Gastrocnemius medialis (tissue), 4 donors: Measurements from ENCODE around the gene CPNE2.

Source experiments
- CTCF ChIP-seq, 5 experiments: fragments of 450-650 bp in 3 of 5; fragments of 200-600 bp in 2 of 5; sonication (generic) in 2 of 5; IDR thresholded peaks in 4 of 5; conservative IDR thresholded peaks in 1 of 5; 1 replicate in 4 of 5; 2 replicates in 1 of 5; pipeline ENCODE4 v1.5.1; 2016 to 2019; ENCODE audit warnings: antibody characterized with exemption in 5 of 5, mild to moderate bottlenecking in 3 of 5, moderate library complexity in 3 of 5
- POLR2A ChIP-seq, 2 donors: fragments of 450-650 bp; IDR thresholded peaks; one replicate each; pipeline ENCODE4 v1.6.1; 2017; ENCODE audit warnings: antibody characterized with exemption in 2 of 2, mild to moderate bottlenecking in 2 of 2, moderate library complexity in 2 of 2

- no peak for TF ChIP-seq CTCF (IDR thresholded peaks at IDR 0.05 in 4 of 5, conservative IDR thresholded peaks at IDR 0.05 in 1 of 5)
- no peak for TF ChIP-seq POLR2A (IDR thresholded peaks at IDR 0.05)
Observed at GRCh38 chr16:57051696-57052228, 40.6 kb upstream of the CPNE2 start.
